Endometrium (tissue), 2 donors: ENCODE measurements around the gene UFC1.

Source experiments
- FAIRE-seq: peaks from 2 replicates; lab custom pipeline; 2012; peaks lifted over from hg19 to GRCh38; lab: Jason Lieb, UNC
- donor health status: control.
- donor health status: control.

The UFC1 gene

GRCh38 chr1:161133220-161133740, 20.5 kb upstream of the UFC1 start:
- no peak for FAIRE-seq

- no peak for FAIRE-seq
These were observed 15.9 kb upstream of the UFC1 start for GRCh38 chr1:161137881-161138280.

- no peak for FAIRE-seq
These were observed 15.3 kb upstream of the UFC1 start for GRCh38 chr1:161138431-161138830.

- peak; percentile 45 for FAIRE-seq
These were observed 14.0 kb upstream of the UFC1 start for GRCh38 chr1:161139766-161140165.

GRCh38 chr1:161140755-161141400, 12.9 kb upstream of the UFC1 start:
- no peak for FAIRE-seq

GRCh38 chr1:161145832-161146231, 7.9 kb upstream of the UFC1 start:
- FAIRE-seq = no peak

- FAIRE-seq = no peak
These were observed 602 bp upstream of the UFC1 start for GRCh38 chr1:161153176-161153575.

- FAIRE-seq = no peak
These were observed 4.1 kb downstream of the UFC1 start for GRCh38 chr1:161157867-161158266.

GRCh38 chr1:161158316-161159010, 4.7 kb downstream of the UFC1 start:
- no peak for FAIRE-seq

GRCh38 chr1:161159087-161159912, 5.5 kb downstream of the UFC1 start, which contains the start of gene USP21:
TSS of gene USP21 (plus strand) at chr1:161159500. CDS start at chr1:161160641, 1,141 bp downstream.
- FAIRE-seq = no peak

GRCh38 chr1:161159913-161160243, 6.1 kb downstream of the UFC1 start:
- no peak for FAIRE-seq

GRCh38 chr1:161160671-161161145, 6.9 kb downstream of the UFC1 start:
- no peak for FAIRE-seq

- FAIRE-seq = no peak
These were observed 7.9 kb downstream of the UFC1 start for GRCh38 chr1:161161652-161162051.

- FAIRE-seq = no peak
These were observed 8.3 kb downstream of the UFC1 start for GRCh38 chr1:161162052-161162451.

- FAIRE-seq = no peak
These were observed 9.0 kb downstream of the UFC1 start for GRCh38 chr1:161162806-161163205.

- no peak for FAIRE-seq
These were observed 10.0 kb downstream of the UFC1 start for GRCh38 chr1:161163793-161164192.

GRCh38 chr1:161164901-161165610, 11.3 kb downstream of the UFC1 start:
- no peak for FAIRE-seq

- FAIRE-seq = peak; percentile 92
These were observed 12.2 kb downstream of the UFC1 start, which contains the start of gene PPOX for GRCh38 chr1:161165742-161166668. TSS of gene PPOX (plus strand) at chr1:161166426. CDS start at chr1:161166848, 422 bp downstream.

GRCh38 chr1:161166669-161167548, 13.1 kb downstream of the UFC1 start:
- no peak for FAIRE-seq

- no peak for FAIRE-seq
These were observed 15.1 kb downstream of the UFC1 start for GRCh38 chr1:161168906-161169305.
